BJ (cell line): ENCODE results near the gene YARS1. TPM values are rescaled to one million over a fixed set of nuclear protein-coding genes. Genes with fewer than 3 reads are reported as not detected.
"Not testable (repeated sequence)": the region's sequence is repeated elsewhere in the genome, so short reads cannot be mapped to it uniquely, and the experiment has no call there.

Experiments used
- CTCF ChIA-PET: fragments of 350-600 bp; formaldehyde crosslinking; extraction: SDS; loops from one replicate; lab custom pipeline; 2021; ENCODE audit warnings: antibody characterized with exemption, inconsistent platforms; lab: Yijun Ruan, JAX
- POLR2A ChIA-PET: fragments of 300-600 bp; sonication (Branson Sonifier 250); formaldehyde crosslinking; extraction: SDS; loops from one replicate; lab custom pipeline; 2021; ENCODE audit warnings: antibody characterized with exemption; lab: Charles Lee
- DNase-seq: peaks from one replicate; pipeline ENCODE4 v3.0.0-alpha.2; 2011; ENCODE audit warnings: low read depth
- H3K27me3 ChIP-seq: 2 replicates; pipeline ENCODE4 v1.6.0; 2011; ENCODE audit warnings: low read length; ENCODE audit not compliant: control insufficient read depth, insufficient read depth
- H3K36me3 ChIP-seq: 2 replicates; pipeline ENCODE4 v1.5.1; 2011; ENCODE audit warnings: low read length; ENCODE audit not compliant: control insufficient read depth, insufficient read depth
- H3K4me3 ChIP-seq: 2 replicates; pipeline ENCODE4 v1.5.1; 2011; ENCODE audit warnings: low read depth, mild to moderate bottlenecking, control low read depth, low read length
- CTCF ChIP-seq: IDR thresholded peaks from 2 replicates; pipeline ENCODE4 v1.5.1; 2011; ENCODE audit warnings: low read depth, mild to moderate bottlenecking, control low read depth, inconsistent platforms, low read length, moderate library complexity; ENCODE audit not compliant: insufficient read depth
- polyA plus RNA-seq: library from polyadenylated mRNA; depleted of rRNA; stranded (reverse); fragments of >200 nt; gene quantifications from 2 replicates; pipeline ENCODE4 v1.2.3, GENCODE V29; 2011

Gene YARS1
- polyA plus RNA-seq, 1 experiment = 75.3 TPM

- DNase-seq = no peak
- TF ChIP-seq CTCF = no peak
- ChIA-PET POLR2A (no interaction called here), CTCF (interaction anchor here (0.6 kb wide), 1 partner anchor 11 kb away, joined by 3 read pairs; no protein-coding TSS in a partner anchor)
- Histone ChIP-seq H3K36me3 (peaks cover 8% of the 10 kb centered on the region), H3K27me3 (no peaks in the 10 kb centered on the region), H3K4me3 (no peak overlapping the region)
Observed at GRCh38 chr1:32801096-32801715, 16.0 kb downstream of the YARS1 start.

- Histone ChIP-seq H3K36me3 (peaks cover 9% of the 10 kb centered on the region), H3K4me3 (no peak overlapping the region), H3K27me3 (no peaks in the 10 kb centered on the region)
- ChIA-PET POLR2A (interaction anchor here (0.6 kb wide), 1 partner anchor 463 kb away, joined by 3 read pairs; the partner anchor contains the start of gene MARCKSL1), CTCF (interaction anchor here (0.8 to 1.2 kb wide), 3 partner anchors 12 to 398 kb away, joined by 3 read pairs; no protein-coding TSS in a partner anchor)
- DNase-seq = no peak
- no peak for TF ChIP-seq CTCF
Observed at GRCh38 chr1:32798679-32799416, 18.3 kb downstream of the YARS1 start.

- Histone ChIP-seq H3K36me3 (peaks cover 10% of the 10 kb centered on the region), H3K4me3 (no peak overlapping the region), H3K27me3 (no peaks in the 10 kb centered on the region)
- no peak for DNase-seq
- CTCF ChIA-PET = interaction anchor here (0.8 to 1.2 kb wide), 3 partner anchors 12 to 397 kb away, joined by 3 read pairs; no protein-coding TSS in a partner anchor
- TF ChIP-seq CTCF = no peak
- POLR2A ChIA-PET = no interaction called here
Observed at GRCh38 chr1:32798191-32798590, 19.0 kb downstream of the YARS1 start.

- Histone ChIP-seq H3K4me3 (no peak overlapping the region), H3K36me3 (peaks cover 10% of the 10 kb centered on the region), H3K27me3 (no peaks in the 10 kb centered on the region)
- no peak for TF ChIP-seq CTCF
- CTCF ChIA-PET = no interaction called here
- POLR2A ChIA-PET = no interaction called here
- no peak for DNase-seq
Observed at GRCh38 chr1:32797456-32797855, 19.7 kb downstream of the YARS1 start.

GRCh38 chr1:32795763-32796162, 21.4 kb downstream of the YARS1 start:
- CTCF ChIA-PET, H3K27me3 ChIP-seq, DNase-seq, H3K4me3 ChIP-seq, POLR2A ChIA-PET: not testable (repeated sequence)
- peaks cover 14% of the 10 kb centered on the region for H3K36me3 ChIP-seq
